ENCODE measurements around the gene SQOR.

Gene SQOR

DNA sequence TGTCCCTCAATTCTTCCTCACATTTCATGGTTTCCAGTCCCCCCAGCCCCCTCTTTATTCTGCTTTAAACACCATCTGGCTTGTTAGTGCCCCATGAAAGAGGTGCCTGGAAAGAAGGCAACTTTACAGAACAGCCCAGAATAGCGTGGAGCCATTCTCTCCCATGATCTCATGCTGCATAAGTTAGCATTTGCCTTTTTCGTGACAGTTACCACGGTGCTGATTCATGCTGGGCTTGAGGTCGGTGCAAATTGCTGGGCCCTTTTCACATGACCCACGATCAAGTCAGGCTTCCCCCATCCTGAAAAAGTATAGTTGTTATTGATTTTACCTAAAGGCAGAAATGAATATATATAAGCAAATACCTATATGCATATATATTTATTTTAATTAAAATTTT is 29.6 kb downstream of the SQOR start:
- DNase-seq = no peak

DNA sequence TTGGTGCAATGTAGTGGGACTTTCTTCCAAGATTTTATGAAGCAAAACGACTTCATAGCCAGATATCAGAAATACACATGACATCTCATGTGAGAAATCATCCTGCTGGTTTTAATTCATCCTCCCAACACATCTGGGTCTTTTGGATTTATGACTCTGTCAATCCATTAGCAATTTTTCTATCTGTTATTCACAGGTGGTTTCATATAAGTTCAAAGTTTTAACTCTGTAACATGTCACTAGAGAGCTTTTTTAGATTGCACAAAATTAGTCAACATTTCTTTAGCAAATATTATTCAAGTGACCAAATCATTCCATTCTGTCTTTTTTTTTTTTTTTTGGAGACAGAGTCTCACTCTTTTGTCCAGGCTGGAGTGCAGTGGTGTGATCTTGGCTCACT is 30.4 kb downstream of the SQOR start:
- DNase-seq = no peak

DNA sequence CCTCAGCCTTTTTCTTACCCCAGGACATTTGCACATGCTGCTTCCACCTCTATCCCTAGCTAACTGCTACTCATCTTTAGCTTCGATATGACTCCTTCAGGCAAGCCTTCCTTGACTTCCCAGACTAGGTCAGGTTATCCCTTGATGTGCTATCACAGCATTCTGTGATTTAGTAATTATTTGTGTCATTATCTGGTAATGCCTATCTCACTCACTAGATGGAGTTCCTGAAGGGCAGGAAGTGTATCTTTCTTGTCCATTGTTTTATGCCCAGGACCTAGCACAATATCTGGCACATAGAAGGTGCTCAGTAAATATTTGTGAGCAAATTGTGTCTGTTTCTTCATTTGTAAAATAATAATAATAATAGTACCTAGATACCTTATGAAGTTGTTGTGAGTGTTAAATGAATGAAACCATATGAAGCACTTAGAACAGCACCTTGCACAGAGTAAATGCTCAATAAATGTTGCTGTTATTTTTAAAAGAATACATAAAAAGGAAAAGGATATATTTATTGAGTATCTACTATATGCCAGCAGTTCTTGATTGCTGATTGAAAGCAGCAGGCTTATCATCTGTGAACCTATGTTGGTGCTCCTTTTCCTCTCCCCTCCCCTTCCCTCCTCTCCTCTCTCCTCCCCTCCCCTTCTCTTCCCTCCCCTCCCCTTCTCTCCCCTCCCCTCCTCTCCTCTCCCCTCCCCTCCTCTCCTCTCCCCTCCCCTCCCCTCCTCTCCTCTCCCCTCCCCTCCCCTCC is 31.5 kb downstream of the SQOR start:
- no peak for DNase-seq

DNA sequence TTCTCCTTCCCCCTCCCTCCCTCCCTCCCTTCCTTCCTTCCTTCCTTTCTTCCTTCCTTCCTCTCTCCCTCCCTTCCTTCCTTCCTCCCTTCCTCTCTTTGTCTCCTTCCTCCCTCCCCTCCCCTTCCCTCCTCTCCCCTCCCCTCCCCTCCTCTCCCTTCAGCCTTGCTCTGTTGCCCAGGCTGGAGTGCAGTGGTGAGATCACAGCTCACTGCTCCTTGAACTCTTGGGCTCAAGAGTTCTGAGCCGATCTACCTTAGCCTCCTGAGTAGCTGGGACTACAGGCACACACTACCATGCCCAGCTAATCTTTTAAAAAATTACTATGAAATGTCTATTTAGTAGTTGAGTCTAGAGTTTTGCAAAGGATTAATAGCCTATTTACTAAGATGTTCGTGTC is 32.2 kb downstream of the SQOR start:
- DNase-seq = no peak

DNA sequence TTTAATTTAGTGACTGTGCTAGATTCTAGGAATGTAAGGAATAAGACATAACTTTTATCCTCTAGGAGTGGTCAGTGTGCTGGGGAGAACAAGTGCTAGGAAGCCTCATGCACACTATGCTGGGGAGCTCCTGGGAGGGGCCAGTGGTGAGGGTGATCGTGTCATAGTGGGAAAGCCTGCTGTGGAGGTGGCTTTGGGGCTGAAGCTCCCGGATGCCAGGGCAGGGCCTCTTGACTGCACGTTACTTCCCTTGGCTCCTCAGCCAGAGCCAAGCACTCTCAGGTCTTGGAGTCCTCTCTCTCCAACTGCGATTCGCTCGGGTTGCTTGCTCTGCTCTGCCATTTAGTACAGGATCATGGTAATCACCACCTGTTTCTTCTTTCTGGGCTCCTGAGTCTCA is 33.6 kb downstream of the SQOR start:
- no peak for DNase-seq

DNA sequence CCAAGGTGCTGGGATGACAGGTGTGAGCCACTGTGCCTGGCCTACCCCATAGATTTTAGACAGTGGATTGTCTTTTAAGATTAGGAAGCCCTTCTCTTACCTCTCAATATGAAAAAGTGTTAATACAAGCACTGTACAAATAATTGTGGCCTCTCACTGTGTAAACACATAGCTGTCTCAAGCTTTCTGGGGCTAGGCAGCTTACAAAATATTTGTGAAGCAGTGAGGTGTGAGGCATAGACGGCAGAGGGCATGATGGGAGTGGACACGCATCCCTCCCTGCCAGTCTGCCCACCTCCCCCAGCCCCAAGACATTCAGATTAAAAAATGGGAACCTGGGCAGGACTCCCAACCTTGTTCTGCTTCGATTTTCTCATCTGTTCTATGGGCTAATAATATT is 34.6 kb downstream of the SQOR start:
- DNase-seq = no peak

DNA sequence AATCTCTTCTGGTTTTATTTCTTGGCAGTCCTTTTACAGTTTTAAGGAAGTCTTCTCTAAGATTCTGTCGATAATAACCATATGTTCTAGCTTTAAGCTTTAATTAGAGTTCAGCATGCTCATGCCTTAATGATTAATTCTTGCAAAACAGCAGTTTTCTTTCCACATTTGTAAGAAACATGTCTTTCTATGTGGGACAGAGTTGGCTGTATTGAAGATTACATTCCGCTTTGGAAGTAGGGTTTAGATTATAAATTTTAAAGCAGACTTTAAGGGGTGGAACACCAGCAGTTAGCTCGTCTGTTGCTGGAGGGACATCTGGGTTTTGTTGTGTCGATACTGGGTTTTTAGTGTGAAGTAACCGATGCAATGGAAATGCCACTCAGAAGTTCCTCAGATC is 35.3 kb downstream of the SQOR start:
- no peak for DNase-seq

DNA sequence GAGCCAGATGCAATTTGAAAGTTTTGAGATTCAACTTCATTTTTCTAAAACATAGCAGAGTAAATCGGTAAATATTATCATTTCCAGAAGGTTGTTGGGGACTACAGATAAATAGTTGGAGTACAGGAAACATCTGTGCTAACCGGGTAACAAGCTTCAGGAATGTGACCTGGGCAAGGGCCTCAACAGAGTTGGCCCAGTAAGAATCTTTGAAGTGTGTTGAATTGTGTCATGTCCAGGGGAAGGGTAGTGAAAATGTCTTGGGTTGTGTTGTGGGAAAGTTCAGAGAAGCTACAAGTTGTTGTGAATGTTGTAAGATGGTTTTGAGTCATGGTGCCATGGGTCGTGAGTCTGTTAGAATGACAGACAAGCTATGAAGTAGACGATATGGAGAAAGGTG is 35.7 kb downstream of the SQOR start:
- no peak for DNase-seq

DNA sequence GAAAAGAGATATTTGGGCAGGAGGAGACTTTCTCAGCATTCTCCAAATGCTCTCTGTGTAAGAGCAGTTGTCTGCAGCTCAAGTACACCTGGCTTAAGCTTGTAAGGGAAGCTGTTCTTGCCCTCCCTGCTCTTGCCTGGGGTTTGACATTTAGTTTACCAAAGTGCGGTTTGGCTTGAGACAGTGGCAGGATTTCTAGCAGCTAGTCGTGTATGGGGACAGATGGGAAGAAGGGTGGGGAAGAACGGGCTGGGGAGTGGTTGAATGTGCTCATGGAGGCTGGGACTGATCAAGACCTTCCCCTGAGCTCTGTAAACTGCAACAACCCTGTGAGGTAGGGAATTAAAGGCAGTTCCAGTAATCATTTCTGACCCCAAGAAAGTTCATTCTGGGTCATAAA is 39.8 kb downstream of the SQOR start:
- no peak for DNase-seq

DNA sequence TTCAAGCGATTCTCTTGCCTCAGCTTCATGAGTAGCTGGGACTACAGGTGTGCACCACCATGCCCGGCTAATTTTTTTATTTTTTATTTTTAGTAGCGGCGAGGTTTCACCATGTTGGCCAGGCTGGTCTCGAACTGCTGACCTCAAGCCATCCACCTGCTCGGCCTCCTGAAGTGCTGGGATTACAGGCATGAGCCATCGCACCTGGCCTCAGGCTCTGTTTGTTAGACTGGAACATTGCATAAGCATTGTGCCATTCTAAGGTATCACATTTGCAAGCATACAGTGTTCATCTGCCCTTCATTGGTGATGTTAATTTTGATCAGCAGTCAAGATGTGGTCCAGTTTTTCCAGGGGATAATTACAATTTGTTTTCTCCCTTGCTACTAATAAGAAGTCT is 43.0 kb downstream of the SQOR start:
- DNase-seq = no peak

DNA sequence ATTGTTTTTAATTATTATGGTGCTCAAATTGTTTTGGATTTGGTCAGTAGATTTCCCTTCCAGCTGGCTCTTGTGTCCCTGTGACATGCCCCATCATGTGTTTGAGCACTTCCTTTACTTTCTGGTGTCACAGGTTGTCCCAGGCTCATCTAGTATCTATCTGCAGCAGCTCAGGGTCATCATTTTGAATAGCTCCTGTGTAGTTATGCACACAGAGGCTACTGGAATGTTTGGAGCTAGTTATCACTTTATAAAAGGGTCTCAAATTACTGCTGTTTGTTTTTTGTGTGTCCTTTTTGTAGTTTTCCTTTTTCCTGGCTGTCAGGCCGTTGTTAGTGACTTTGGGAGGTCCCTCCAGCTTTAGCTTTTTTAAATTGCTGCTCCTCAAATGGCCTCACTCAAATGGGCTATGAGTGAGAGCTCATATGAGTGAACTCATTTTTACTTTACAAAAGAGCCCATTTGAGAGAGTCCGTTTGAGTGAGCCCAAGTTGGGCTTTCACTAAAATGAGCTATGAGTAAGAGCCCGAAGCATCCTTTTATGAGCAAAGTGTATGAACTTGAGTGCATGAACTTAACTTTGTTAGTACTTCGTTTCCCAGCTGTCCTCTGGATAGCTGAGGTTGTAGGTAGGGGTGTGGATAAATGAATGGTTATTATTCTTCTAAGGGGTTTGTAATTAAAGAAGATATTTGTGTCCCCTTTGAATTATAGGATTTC is 43.8 kb downstream of the SQOR start:
- no peak for DNase-seq

DNA sequence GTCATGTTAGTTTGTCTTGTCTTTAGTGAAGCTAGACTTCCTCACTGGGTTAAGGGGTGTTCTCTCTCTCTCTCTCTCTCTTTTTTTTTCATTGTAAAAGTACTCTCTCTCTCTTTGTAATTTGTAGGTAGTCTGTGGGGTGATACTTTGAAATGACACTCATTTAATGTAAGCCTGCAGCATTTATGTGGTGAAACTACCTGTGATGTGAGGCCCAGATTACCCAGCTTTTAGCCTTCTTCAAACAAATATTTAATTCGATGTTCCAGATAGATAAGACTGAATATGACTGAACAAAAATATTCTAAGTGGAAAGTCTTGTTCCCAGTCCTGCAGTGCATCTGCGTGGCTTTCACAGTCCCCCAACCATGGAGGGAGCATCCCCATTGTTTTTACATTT is 49.7 kb downstream of the SQOR start:
- no peak for DNase-seq

DNA sequence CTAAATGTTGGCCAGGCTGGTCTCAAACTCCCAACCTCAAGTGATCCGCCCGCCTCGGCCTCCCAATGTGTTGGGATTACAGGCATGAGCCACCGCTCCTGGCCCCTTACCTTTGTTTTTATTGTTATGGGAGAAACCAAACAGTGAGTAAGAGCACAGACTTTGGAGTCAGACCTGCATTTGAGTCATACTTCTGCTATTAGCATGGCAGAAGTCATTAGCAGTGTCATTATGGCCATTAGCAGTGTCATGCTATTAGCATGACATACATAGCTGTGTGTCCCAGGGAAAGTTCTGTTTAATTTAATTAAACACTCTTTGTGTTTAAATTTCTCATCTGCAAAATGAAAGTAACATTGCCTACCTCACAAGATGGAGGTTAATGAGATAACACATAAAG is 54.8 kb downstream of the SQOR start:
- DNase-seq = no peak

DNA sequence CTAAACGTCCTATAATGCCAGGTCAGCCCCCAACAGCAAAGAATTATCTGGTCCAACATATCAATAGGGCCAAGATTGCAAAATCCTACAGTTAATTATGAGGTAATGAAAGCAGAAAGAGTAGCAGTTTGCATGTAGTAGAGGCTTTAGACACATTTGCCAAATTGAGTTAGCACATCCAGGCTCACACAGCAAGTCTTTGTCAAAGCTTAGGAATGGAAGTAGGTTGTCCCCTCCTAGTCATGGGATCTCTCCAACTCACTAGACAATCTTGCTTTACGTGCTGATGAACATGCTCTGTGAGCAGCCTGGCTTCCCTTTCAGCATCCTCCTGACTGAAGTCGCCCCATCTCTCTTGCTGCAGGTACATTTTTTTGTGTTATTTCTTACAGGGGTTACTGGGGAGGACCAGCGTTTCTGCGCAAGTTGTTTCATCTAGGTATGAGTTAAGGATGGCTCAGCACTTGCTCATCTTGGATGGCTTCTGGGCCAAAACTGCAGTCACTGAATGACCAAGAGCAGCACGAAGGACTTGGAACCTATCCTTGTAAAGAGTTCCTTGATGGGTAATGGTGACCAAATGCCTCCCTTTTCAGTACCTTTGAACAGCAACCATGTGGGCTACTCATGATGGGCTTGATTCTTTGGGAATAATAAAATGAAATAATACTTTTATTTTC is 55.9 kb downstream of the SQOR start:
- no peak for DNase-seq

DNA sequence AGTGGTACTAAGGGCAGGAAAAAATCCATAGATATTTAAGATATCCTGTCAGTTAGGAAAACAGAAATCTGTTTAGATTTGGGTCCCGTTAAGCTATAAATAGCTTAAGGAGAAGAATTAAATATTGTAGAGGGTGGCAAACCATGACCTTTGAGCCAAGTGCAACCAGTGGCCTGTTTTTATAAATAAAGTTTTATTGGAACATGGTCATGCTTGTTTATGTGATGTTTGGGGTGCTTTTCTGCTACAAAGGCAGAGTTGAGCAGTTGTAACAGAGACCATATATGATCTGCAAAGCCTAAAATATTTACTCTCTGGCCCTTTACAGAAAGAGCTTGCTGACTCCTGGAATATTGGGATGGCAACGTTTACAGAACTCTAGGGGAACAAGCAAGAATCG is 66.3 kb downstream of the SQOR start:
- DNase-seq = no peak

DNA sequence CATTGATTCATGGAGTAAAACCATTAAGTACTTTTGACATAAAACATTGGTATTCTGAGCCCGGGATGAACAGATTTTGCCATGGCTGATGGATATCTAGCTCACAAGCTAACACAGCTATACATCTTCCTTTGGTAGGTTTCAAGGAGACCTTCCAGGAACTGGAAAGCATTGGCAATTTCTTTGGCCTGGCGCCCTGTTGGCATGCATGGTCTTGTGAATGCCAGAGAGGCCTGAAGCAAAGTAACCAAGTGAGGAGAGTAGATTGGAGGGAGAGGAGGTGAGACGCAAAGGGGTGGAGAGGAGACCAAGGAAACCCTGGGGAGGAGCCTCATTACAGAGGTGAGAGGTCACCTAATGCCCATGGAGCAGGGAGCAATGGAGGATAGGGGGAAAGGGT is 67.2 kb downstream of the SQOR start:
- DNase-seq = no peak

DNA sequence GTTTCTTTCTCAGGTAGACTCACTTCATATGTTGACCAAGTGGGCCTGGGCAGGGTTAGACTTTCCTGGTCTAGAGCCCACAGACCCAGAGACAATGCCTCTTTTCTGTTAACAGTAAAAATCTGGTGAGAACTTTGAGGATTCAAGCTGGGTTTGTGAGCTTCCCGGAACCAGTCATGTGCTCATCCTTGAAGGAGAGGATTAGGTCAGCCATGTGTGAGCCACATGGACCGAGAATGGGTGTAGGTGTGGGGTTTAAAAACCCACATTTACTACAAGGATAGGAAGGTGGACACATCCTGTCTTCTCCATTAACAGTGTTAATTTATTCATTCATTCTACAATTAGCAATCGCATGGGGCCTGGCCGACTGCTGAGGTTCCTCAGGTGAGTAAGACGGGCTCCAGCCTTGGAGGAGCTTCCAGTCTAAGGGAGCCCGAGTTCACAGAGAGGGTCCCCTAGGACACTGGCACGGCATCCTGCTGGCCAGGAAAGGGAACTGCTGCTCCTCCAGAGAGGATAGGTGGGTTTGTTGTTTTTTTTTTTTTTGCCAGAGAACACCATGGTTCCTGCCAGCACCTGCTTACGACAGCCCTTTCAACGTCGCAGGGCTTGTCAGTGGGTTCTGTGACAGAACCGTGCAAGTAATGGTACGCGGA is 69.0 kb downstream of the SQOR start:
- DNase-seq = no peak

DNA sequence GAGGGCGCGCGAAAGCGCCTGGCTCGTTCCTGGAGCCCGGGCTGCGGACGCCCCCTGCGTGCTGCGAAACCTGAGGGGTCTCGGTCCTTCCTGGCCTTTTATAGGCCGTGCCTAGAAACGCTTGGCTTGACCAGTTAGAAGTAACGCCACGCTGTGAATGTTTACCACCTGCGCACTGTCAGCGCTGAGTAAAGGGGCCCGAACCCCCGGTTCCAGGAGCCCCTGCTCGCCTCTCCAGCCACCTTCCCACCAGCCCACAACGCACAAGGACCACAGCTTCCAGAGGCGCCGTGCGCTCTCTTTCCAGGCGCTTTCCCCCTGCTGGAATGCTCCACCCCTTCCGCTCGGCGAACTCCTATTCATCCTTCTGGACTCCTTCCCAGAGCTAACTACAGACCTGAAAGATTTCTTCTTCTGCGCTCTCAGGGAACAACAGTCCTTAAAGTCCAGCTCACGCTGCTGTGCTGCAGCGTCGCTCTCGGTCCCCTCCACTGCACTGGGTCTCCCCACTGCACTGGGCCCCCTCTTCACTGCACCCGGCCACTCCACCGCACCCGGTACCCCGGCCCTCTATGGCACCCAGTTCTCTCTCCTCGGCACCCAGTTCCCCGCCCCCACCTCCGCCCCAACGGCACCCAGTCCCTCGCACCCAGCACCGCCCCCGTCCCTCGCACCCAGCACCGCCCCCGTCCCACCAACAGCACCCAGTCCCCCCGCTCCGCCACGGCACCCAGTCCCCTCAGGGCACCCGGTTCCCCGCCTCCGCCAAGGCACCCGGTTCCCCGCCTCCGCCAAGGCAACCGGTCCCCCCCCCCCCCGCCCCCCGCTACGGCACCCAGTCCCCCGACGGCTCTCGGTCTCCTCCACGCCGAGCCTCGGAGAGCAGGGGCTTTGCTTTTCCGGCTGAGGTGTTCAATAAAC is 69.8 kb downstream of the SQOR start:
- DNase-seq = peak in 1 of 2 donors; percentile 9

DNA sequence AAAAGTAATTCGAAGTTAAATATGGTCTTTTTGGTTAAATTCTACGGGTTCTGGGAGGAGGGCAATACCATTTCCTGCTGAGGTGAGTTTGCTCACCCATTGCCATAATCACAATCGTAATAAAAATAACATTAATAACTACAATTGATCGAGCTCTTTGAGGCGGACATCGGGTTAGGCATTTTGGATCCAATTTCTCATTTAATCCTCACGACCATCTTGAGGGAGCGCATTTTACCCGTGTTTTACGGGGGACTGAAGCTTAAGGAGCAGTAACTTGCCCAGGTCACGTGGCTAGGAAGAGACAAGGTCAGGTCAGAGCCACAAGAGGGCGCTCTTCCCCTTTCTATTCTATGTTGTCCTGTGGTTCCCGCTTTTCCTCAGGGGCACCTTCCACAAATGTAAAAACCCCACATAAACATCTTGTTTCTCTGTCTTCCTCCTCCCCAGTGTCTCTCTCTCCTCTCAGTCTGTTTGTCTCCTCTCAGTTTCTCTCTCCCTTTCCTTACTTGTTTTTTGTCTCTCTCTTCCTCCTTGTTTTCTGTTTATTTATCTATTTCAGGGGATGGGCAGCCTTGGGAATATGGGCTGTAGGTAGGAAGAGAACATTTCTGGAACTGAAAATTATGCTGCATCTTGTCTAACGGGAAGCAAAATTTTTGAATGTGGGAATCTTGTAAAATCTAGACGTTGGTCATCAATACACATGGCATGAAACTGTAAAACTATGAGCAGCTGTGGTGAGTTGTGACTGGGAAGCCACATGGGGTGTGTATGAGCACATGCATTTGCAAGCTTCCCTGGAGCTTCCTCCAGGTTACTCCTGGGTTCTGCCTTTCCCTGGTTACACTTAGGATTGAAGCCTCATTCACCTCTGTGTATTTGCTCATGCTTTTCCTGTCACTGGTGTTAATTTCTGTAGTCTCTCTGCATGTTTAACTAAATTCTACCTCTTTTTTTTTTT is 71.0 kb downstream of the SQOR start:
- DNase-seq = peak; percentile 73

DNA sequence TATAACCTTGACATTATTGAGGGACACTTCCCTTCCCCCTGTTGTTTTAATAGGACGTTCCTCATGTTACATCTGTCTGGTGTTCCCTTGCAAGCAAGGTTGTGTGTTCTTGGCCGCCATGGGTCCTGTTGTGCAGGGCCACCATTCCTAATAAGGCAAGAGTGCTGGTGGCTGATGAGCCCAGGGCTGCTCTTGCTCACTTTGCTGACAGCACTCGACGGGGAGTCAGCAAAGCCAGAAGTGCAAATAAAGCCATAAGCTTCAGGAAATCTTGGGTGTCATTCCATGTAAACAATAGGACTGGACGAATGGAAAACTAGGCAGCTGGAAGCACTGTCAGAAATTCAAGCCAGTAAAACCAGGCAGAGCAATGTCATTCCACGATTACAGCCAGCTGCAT is 75.8 kb downstream of the SQOR start:
- DNase-seq = no peak

All from CD4-positive, alpha-beta T cell treated with Interleukin-4 for 1 hour (primary cell).